Stimulated activated CD8-positive, alpha-beta memory T cell treated with anti-CD3 and anti-CD28 coated beads, Interleukin-15, amount 100 ng/mL, for 24 hours (primary cell): ENCODE measurements around the gene CHST1.

ENCODE experiments used
- DNase-seq: peaks from one replicate; pipeline ENCODE4 v3.0.0-alpha.2; 2020; ENCODE audit warnings: low read depth

Gene CHST1

GRCh38 chr11:45674481-45675190, 9.2 kb upstream of the CHST1 start:
- DNase-seq, result no peak

DNA sequence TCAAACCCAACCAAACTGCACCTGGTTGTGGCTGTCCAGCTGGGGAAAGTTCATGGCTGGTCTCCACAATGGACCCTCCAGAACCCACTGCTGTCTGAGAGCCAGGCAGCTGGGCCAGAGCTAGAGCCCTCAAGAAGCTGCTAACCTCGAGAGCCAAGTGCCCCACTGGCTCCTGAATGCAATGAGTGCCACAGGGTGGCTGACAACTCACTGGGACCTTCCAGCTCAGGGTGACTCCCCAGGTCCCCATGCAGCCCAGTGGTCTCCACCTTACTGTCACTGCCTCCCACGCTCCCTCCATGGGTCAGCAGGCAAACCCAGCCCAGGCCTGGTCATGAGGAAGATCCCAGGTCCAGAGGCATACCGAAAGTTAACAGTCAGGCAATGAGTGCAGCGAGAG, 8.0 kb upstream of the CHST1 start:
- no peak for DNase-seq

DNA sequence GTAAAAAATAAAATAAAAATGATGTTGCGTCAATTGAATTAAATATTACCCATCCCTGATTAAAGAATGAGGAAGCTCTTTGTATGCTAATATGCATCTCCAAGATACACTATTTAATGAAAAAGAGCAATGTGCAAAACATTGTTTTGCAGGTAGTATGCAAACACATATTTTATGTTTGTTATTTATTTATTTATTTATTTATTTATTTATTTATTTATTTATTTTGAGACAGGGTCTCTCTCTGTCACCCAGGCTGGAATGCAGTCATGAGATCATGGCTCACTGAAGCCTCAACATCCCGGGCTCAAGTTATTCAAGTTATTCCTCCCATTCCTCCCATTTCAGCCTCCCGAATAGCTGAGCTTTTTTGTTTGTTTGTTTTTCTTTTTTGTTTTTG, 7.2 kb upstream of the CHST1 start:
- DNase-seq, result no peak

DNA sequence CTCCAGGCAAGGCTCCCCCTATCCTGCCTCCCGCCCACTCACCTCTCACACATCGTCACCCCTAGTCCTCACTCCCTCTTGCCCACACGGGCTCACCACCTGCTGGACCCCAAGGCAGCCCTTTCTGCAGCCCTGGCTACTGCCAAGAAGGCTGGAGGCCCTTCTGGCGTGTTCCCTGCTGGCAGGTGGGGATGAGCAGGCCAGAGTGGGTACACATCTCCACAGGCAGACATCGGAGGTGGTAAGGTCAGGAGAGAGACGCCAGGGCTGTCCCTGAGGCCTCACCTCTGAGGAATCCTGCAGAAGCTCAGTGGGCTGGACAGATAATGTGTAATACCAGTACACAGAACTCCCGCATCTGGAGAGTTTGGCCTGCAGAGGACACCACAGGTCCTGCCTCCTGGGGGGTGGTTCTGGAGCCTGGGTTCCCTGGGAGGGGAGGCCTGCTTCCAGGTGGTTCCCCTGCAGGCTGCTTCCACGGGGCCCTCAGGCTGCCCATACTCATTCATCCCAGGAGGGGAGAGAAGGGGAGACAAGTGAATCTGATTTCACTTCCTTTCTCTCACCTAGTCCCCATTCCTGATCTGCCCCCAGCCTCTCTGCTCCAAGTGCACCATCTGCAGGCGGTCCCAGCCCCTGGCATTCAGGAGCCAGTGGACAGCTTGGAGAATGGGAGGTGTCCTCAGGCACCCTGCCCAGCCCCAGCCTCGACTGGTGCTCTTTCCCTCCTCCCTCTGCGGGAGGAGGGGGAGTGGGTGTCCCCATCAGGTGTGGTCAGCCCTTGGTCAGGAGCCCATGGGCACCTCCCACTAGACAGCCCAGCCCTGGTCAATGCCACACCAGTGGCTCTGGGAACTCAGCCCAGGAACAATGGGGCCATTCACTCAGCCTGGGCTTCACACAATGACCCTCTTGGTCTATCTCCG, 6.1 kb upstream of the CHST1 start:
- no peak for DNase-seq

GRCh38 chr11:45670386-45671135, 5.1 kb upstream of the CHST1 start:
- DNase-seq, result no peak

DNA sequence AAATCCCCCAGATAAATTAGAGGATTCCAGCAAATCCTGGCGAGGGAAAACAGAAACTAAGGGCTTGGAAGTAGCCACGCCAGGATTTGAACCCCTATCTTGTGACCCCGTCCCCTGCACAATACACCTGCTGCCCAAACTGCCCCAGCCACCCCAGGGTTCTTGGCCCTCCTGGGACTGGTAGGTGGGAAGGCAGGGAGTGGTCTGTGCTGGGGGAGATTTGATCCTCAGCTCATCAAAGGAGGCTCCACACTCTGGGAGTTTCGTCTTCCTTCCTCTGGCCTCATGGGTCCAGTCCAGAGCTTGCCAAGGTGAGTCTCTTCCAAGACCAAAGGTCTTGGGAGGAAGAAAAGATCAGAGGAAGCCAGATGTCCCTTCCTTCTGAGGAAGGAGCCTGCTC, 4.5 kb upstream of the CHST1 start:
- DNase-seq, result no peak

DNA sequence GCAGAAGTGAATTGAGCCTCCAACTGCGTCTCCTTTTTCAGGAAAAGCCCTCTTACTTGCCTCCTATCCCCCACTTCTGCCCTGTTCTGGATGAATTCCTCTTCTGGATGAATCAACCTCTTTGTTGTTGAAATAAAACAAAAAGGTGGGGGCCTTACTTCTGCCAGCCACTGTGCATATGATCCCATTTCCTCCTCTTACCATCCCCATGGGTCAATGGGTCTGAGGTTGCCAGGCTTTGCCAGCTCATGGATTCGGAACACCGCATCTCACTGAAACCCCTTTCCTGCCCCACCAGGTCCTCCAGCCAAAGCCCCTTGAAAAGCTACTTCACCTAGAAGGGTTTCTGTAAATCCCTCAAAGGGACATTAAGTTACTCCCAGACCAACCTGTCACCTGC, 3.7 kb upstream of the CHST1 start:
- DNase-seq, result no peak

- no peak for DNase-seq
These were observed 2.7 kb upstream of the CHST1 start for GRCh38 chr11:45667929-45668680.

DNA sequence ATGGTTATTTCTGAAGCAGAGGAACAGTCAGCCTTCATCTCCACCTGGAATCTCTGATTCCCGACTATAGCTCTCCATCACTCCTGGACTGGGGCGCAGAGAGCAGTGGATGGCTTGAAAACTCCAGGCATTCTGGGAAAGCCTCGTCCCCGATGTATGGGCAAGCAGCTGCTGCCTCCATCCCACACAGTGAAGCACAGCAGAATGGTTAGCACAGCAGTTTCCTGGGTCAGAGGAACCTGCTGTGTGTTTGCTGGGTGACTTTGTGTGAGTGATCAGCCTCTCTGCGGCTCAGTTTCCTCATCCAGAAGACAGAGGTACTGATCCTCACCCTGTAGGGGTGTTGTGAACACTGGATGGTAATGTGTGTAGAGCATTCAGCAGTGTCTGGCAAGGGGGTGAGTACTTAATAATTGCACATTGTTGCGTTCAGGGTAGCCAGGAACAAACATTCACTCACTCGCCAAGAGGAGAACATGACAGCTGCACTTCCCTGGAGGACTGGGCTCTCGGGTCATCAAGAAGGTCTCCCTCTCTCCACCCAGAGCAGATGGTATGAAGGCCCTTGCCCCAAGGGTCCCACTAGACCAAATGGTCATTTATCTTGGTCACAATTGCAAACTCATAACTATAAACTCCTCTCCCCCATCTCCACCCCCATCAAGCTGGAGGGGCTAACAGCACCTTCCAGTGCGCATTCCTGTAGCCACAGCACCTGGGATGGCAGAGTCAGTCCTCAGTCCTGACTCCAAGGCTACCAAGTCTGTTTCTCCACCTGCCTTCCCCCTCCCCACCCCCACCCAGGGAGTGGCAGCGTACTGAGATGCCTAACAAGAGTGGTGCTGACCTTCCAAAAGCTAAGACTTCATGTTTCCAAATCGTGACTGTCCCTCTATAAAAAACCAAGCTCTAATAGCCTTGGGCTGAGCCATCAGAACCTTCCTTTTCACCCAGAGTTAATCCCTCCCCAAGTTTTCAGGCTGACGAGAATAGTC, 1.5 kb upstream of the CHST1 start:
- DNase-seq, result no peak

DNA sequence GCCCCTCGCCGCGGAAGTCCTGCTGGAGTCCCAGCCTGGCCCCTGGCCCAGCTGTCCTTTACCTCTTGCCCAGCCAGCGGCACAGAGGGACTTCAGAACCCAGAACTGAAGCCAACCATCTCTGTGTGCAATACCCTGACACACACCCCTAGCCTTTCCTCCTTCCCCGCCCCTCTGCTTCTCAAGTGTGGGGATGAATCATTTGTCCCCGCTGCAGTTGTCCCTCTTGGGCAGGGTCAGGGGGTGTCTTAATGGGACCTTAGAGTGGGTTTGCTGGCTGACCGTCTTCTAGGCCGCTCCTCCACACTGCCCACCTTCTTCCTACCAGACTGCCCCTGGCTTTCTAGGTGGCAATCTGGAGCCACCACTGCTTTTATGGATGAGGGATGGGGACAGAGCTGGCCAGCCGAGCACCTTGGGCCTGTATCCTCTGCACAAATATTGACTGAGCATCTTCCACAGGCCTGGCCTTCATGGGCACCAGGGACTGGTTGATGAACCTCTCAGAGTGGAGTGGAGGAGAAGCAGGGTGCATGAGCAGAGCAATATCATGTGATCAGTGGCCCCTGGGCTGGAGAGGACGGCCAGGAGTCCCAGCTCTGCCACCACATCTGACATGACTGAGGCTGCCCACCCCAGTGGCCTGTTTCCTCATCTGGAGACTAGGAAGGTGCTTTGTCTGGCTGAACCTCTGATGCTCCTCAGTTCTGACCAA, 668 bp upstream of the CHST1 start:
- no peak for DNase-seq

- no peak for DNase-seq
These were observed 831 bp downstream of the CHST1 start for GRCh38 chr11:45664376-45665205.

GRCh38 chr11:45663486-45664375, 1.7 kb downstream of the CHST1 start:
- no peak for DNase-seq

DNA sequence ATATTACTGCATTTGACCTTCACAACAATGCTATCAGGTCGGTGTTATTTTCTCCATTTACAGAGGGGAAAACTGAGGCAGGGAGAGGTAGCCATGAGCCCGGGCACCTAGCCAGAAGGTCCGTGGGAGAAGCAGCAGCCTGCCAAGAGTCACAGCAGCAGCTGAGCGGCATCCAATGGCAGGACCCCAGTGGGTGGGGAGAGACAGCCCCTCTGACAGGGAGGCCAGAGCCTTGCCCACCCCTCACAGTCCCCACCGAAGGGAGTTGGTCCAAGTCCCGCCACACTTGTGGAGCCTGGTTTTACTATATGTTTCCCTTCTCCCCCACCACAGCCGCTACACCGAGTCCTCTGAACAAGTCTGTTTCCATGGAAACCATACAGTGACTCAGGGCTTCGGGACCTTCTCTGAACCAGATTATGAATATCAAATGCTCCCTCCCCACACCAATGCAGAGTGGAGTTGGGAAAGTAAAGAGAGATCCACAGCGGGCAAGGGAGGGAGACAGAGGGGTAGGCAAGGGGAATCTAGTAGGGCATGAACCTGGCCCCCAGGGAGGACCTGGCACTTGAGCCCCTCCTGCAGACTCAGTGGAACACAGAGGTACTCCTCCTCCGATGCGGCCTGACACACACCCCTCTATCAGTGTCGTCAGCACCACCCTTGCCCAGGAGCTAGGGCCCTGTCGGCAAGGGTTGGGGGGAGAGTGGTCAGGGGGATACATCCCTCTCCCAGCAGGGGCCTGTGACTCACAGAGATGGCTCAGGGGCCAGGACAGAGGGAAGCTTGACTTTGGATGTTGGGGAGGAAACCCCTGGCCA, 2.5 kb downstream of the CHST1 start:
- no peak for DNase-seq

GRCh38 chr11:45662096-45662664, 3.2 kb downstream of the CHST1 start:
- DNase-seq, result no peak

GRCh38 chr11:45661439-45662055, 3.9 kb downstream of the CHST1 start:
- no peak for DNase-seq

GRCh38 chr11:45660729-45661438, 4.5 kb downstream of the CHST1 start:
- DNase-seq, result no peak
